Neutrophil (primary cell): ENCODE results near the gene VAV3.
"Not testable (repeated sequence)": the region's sequence is repeated elsewhere in the genome, so short reads cannot be mapped to it uniquely, and the experiment has no call there.

Source experiments
- H3K27ac ChIP-seq: fragments of 200-600 bp; sonication (generic); 2 replicates; pipeline ENCODE4 v1.5.1; 2016; ENCODE audit warnings: mild to moderate bottlenecking, moderate library complexity
- H3K27me3 ChIP-seq: fragments of 200-600 bp; sonication (generic); 2 replicates; pipeline ENCODE4 v1.6.0; 2016; ENCODE audit warnings: mild to moderate bottlenecking
- H3K36me3 ChIP-seq: fragments of 200-600 bp; sonication (generic); 2 replicates; pipeline ENCODE4 v1.5.1; 2017
- H3K4me1 ChIP-seq, 2 experiments: fragments of 200-600 bp in 1 of 2; sonication (generic) in 1 of 2; 1 replicate in 1 of 2; 2 replicates in 1 of 2; pipeline versions ENCODE4 v1.5.1 to v1.6.1; 2013 to 2016; ENCODE audit warnings: low read depth in 1 of 2, low read length in 1 of 2, mild to moderate bottlenecking in 1 of 2, moderate library complexity in 1 of 2; ENCODE audit not compliant: control insufficient read depth in 1 of 2, insufficient read depth in 1 of 2
- H3K4me3 ChIP-seq, 2 experiments: fragments of 200-600 bp in 1 of 2; sonication (generic) in 1 of 2; 1 replicate in 1 of 2; 2 replicates in 1 of 2; pipeline ENCODE4 v1.5.1; 2013 to 2016; ENCODE audit warnings: low read depth in 1 of 2, low read length in 1 of 2, mild to moderate bottlenecking in 1 of 2, moderate library complexity in 1 of 2
- H3K9me3 ChIP-seq: fragments of 200-600 bp; sonication (generic); 2 replicates; pipeline ENCODE4 v1.5.1; 2016
- TF ChIP-seq, protein P1 (sequence below): fragments of 200-600 bp; sonication (generic); IDR thresholded peaks from 2 replicates; pipeline ENCODE4 v1.5.1; 2016; ENCODE audit warnings: antibody characterized with exemption

VAV3 gene

DNA sequence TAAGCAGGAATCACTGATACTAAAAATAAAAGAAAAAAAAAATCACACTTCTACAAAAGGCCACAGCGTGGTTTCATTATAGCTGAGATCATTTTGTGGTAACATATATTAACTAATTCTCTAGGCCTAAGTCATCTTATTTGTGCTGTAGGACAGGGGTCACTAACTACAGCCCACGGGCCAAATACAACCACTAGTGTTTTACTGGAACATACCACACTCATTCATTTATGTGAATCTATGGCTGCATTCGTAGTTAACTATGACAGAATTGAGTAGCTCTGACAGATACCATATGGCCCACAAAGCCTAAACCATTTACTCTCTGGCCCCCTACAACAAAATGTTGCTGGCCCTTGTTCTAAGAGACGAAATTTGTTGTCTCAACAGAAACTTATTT lies 224.4 kb downstream of the VAV3 start:
- TF ChIP-seq, protein P1, sequence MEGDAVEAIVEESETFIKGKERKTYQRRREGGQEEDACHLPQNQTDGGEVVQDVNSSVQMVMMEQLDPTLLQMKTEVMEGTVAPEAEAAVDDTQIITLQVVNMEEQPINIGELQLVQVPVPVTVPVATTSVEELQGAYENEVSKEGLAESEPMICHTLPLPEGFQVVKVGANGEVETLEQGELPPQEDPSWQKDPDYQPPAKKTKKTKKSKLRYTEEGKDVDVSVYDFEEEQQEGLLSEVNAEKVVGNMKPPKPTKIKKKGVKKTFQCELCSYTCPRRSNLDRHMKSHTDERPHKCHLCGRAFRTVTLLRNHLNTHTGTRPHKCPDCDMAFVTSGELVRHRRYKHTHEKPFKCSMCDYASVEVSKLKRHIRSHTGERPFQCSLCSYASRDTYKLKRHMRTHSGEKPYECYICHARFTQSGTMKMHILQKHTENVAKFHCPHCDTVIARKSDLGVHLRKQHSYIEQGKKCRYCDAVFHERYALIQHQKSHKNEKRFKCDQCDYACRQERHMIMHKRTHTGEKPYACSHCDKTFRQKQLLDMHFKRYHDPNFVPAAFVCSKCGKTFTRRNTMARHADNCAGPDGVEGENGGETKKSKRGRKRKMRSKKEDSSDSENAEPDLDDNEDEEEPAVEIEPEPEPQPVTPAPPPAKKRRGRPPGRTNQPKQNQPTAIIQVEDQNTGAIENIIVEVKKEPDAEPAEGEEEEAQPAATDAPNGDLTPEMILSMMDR: no peak
- Histone ChIP-seq H3K4me1 (no peaks in the 10 kb centered on the region), H3K27ac (no peak overlapping the region), H3K4me3 (no peak overlapping the region), H3K27me3 (no peaks in the 10 kb centered on the region), H3K9me3 (no peaks in the 10 kb centered on the region), H3K36me3 (peaks cover 38% of the 10 kb centered on the region)

DNA sequence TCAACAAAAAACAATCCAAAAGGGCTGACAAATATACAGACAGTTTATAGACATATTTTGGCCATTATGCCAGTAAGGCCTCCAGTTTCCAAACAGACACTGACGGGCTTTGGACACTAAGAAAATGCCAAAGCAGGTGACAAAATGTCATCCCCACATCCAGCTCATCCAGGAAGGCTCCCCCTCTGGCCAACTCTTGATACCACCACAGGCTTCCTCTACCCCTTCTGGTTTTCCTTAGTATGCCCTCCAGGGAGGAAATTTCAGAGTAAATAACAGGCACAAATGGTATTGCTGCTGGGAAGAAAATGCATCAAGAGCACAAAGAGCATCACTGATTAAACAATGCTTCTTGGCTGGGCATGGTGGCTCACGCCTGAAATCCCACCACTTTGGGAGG lies 225.3 kb downstream of the VAV3 start:
- Histone ChIP-seq H3K27ac (peak overlapping the region; percentile 54), H3K4me3 (no peak overlapping the region), H3K4me1 (no peaks in the 10 kb centered on the region), H3K9me3 (no peaks in the 10 kb centered on the region), H3K27me3 (no peaks in the 10 kb centered on the region), H3K36me3 (peaks cover 32% of the 10 kb centered on the region)
- TF ChIP-seq, protein P1: no peak

DNA sequence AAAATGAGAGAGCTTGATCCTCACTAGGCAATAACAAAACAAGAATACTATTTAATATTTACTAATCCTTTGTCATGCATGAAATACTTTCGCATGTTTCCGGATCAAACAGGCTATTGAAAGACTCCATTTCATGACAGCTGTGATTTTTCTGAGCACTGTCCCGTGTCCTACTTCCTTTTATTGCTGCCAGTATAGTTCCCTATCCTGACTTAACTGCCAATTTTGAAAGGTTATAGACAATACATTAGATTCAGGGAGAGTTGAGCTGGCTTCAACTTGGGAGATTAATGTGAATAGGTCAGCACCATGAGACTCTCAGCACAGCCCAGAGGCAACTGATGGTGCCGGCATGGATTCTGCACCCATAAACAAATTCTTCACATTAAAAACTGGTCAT lies 225.8 kb downstream of the VAV3 start:
- Histone ChIP-seq H3K36me3 (peaks cover 31% of the 10 kb centered on the region), H3K9me3 (no peaks in the 10 kb centered on the region), H3K4me1 (no peaks in the 10 kb centered on the region), H3K4me3 (no peak overlapping the region), H3K27ac (peak overlapping the region; percentile 54), H3K27me3 (no peaks in the 10 kb centered on the region)
- TF ChIP-seq, protein P1: no peak

DNA sequence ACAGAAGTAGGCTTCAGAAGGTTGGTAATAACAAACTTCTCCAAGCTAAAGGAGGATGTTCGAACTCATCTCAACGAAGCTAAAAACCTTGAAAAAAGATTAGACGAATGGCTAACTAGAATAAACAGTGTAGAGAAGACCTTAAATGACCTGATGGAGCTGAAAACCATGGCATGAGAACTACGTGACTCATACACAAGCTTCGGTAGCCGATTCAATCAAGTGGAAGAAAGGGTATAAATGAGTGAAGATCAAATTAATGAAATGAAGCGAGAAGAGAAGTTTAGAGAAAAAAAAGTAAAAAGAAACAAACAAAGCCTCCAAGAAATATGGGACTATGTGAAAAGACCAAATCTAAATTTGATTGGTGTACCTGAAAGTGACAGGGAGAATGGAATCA lies 231.6 kb downstream of the VAV3 start:
- not testable (repeated sequence) for H3K27ac ChIP-seq, H3K4me3 ChIP-seq, H3K9me3 ChIP-seq, H3K27me3 ChIP-seq, H3K4me1 ChIP-seq
- H3K36me3 ChIP-seq: peaks cover 20% of the 10 kb centered on the region

DNA sequence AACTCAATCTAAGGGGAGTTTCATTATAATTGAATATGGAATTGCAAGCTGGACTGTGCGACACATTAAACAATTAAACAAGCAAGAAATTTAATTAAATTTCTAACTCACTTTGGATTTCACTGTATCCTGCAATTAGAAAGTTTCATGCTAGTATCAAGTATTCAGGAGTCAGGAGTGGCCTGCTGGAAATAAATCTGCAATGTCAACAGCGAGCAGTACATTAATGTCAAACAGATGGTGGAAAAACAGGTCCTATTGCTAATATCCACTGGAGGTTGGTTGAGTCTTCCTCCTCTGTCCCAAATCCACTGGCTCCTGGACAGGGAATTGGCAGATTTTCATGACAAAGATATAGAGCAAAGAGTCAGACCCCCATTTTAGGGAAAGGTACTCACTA lies 237.1 kb downstream of the VAV3 start:
- H3K4me1 ChIP-seq: no peaks in the 10 kb centered on the region
- no peak overlapping the region for H3K27ac ChIP-seq
- H3K27me3 ChIP-seq: no peaks in the 10 kb centered on the region
- TF ChIP-seq, protein P1: no peak
- H3K9me3 ChIP-seq: no peaks in the 10 kb centered on the region
- no peak overlapping the region for H3K4me3 ChIP-seq
- peaks cover 43% of the 10 kb centered on the region for H3K36me3 ChIP-seq

DNA sequence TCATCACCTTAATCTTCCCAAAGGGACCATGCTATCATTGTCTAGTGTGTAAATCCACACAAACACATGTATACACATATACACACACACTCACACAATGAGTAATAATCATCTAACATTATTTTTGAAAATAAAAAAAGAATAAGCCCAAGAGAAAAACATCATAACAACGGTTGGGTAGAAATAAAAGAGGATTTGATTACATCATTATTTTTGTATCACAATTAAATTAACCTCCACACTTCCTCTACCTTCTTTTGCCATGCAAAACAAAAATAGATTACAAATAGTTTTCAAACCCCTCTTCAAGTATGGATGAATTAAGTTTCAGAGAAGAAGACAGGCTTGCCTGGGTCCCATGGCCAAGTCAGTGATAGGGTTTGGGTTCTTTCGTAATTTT lies 238.1 kb downstream of the VAV3 start:
- H3K9me3 ChIP-seq: no peaks in the 10 kb centered on the region
- H3K27ac ChIP-seq: no peak overlapping the region
- H3K36me3 ChIP-seq: peaks cover 34% of the 10 kb centered on the region
- H3K4me1 ChIP-seq: no peaks in the 10 kb centered on the region
- H3K4me3 ChIP-seq: no peak overlapping the region
- TF ChIP-seq, protein P1: no peak
- no peaks in the 10 kb centered on the region for H3K27me3 ChIP-seq
